ENCODE measurements around the gene CTSD. TPM values are rescaled to one million over a fixed set of nuclear protein-coding genes. Genes with fewer than 3 reads are reported as not detected.

CTSD gene
- total RNA-seq, 2 experiments from 2014 or later = 31.7 to 44.1 TPM

DNA sequence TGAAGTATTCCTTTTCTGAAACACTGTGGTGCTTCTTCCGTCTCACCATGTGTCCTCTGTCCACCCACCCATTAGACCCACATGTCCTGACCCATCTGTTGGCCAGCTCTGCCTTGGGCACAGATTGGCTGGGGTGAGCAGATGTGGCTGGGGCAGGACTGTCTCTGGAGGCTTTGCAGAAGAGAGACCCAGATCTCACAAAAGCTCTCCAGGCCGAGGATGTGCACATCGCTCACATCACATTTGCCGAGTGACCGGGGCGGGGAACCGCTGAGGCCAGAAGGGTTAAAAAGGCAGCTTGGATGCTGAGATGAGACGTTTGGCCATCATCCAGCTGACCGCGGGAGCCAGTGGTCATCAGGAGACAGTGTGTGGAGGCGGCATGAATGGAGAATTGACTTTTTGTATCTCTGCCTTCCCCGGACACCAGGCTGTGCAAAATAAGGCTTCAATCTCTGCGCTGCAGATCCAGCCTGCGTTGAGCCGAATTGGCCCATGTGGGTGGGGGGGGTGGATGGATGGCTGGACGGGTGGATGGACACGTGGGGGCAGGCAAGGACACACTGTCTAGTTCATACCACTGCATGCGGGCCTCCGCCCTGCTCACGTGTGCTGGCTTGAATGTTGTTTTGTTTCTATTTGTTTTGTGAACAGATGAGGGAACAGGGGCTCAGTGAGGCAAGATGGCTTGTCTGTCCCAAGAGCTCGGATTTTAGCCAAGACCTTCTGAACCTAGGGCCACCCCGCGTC lies 19.4 kb downstream of the CTSD start:
- no peaks in the 10 kb centered on the region for H3K4me1 ChIP-seq (ENCODE audit: insufficient read depth, low read length, poor library complexity, severe bottlenecking)
- H3K4me2 ChIP-seq (ENCODE audit: low read length) = no peak overlapping the region
- no peaks in the 10 kb centered on the region for H3K79me2 ChIP-seq (ENCODE audit: insufficient read depth, low read depth, low read length)
- TF ChIP-seq, protein P1, sequence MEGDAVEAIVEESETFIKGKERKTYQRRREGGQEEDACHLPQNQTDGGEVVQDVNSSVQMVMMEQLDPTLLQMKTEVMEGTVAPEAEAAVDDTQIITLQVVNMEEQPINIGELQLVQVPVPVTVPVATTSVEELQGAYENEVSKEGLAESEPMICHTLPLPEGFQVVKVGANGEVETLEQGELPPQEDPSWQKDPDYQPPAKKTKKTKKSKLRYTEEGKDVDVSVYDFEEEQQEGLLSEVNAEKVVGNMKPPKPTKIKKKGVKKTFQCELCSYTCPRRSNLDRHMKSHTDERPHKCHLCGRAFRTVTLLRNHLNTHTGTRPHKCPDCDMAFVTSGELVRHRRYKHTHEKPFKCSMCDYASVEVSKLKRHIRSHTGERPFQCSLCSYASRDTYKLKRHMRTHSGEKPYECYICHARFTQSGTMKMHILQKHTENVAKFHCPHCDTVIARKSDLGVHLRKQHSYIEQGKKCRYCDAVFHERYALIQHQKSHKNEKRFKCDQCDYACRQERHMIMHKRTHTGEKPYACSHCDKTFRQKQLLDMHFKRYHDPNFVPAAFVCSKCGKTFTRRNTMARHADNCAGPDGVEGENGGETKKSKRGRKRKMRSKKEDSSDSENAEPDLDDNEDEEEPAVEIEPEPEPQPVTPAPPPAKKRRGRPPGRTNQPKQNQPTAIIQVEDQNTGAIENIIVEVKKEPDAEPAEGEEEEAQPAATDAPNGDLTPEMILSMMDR (conservative IDR thresholded peaks at IDR 0.05; ENCODE audit: low read length) = no peak
- no peak for TF ChIP-seq EZH2phosphoT487 (IDR thresholded peaks at IDR 0.05; ENCODE audit: borderline replicate concordance, low read depth, low read length)
- no peak overlapping the region for H3K27ac ChIP-seq (ENCODE audit: low read depth, low read length, poor library complexity, severe bottlenecking)
- BruUV-seq (replicated peaks) = no TSS peak
- no peak for DNase-seq (ENCODE audit: low spot score)
- peaks cover 4% of the 10 kb centered on the region; the same call in 1 of the 2 replicates for H3K9me3 ChIP-seq (ENCODE audit: low read length)
- intact Hi-C loops (cut with micrococcal nuclease; ENCODE audit: unreplicated experiment) = no loop called here
- ChIA-PET POLR2A (no interaction called here), CTCF (ENCODE audit: unreplicated experiment) (no interaction called here)
- no peaks in the 10 kb centered on the region for H3K36me3 ChIP-seq (ENCODE audit: insufficient read depth, low read length)
- no peaks in the 10 kb centered on the region for H4K20me1 ChIP-seq (ENCODE audit: insufficient read depth, low read length)
- no peak overlapping the region for H3K4me3 ChIP-seq (ENCODE audit: low read depth, low read length, poor library complexity, severe bottlenecking)
- no peak overlapping the region for H2AFZ ChIP-seq (ENCODE audit: low read length)
- no peaks in the 10 kb centered on the region for H3K9me2 ChIP-seq (ENCODE audit: insufficient read depth, low read length)

DNA sequence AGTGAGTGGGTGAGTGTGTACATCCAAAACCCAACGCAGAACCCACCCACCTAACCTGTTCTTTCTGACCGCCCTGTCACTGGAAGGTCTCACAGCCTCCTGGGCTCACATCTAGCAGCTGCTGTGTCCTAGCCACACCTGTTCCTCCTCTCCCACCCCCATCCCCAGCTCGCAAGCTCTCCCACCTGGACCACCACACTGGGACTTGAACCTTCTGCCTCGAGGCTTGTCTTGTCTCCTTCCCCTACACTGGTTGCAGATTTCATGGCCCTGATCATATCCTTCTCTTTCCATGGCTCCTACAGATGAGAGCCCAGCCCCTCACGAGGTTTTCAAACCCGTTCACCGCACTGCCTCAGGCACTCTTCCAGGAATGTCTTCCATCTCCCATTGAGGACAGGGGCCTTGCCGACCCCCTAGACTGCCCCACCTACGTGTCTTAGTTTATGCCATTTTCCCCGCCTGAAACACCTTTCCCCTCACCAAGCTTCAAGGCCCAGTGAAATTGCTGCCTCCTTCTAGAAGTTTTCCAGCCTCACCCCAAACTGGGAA lies 20.1 kb downstream of the CTSD start:
- DNase-seq (ENCODE audit: low spot score) = no peak
- Histone ChIP-seq H4K20me1 (ENCODE audit: insufficient read depth, low read length) (no peaks in the 10 kb centered on the region), H2AFZ (ENCODE audit: low read length) (no peak overlapping the region), H3K79me2 (ENCODE audit: insufficient read depth, low read depth, low read length) (no peaks in the 10 kb centered on the region), H3K36me3 (ENCODE audit: insufficient read depth, low read length) (no peaks in the 10 kb centered on the region), H3K4me2 (ENCODE audit: low read length) (no peak overlapping the region), H3K9me3 (ENCODE audit: low read length) (peaks cover 4% of the 10 kb centered on the region; the same call in 1 of the 2 replicates), H3K4me1 (ENCODE audit: insufficient read depth, low read length, poor library complexity, severe bottlenecking) (no peaks in the 10 kb centered on the region), H3K9me2 (ENCODE audit: insufficient read depth, low read length) (no peaks in the 10 kb centered on the region), H3K27ac (ENCODE audit: low read depth, low read length, poor library complexity, severe bottlenecking) (no peak overlapping the region), H3K4me3 (ENCODE audit: low read depth, low read length, poor library complexity, severe bottlenecking) (no peak overlapping the region)
- ChIA-PET CTCF (ENCODE audit: unreplicated experiment) (no interaction called here), POLR2A (no interaction called here)
- TF ChIP-seq EZH2phosphoT487 (IDR thresholded peaks at IDR 0.05; ENCODE audit: borderline replicate concordance, low read depth, low read length) = no peak
- TF ChIP-seq, protein P1 (conservative IDR thresholded peaks at IDR 0.05; ENCODE audit: low read length) = no peak
- intact Hi-C loops (cut with micrococcal nuclease; ENCODE audit: unreplicated experiment) = no loop called here
- BruUV-seq (replicated peaks) = no TSS peak

Data from OCI-LY7 (cell line).